Heart right ventricle (tissue), 16 donors: ENCODE results near the gene NEDD9. TPM values are rescaled to one million over a fixed set of nuclear protein-coding genes. Genes with fewer than 3 reads are reported as not detected.

Experiments used
- ATAC-seq, 8 donors: fragments of 200-7000 bp; cut with Tn5 transposase; one replicate each; pipeline ENCODE4 v1.9.1; 2020; ENCODE audit warnings: mild to moderate bottlenecking in 8 of 8, moderate library complexity in 8 of 8, moderate number of reproducible peaks in 1 of 8
- DNase-seq, 2 donors: peaks; one replicate each; pipeline ENCODE4 v3.0.0-alpha.2; 2020
- H3K27ac ChIP-seq, 10 donors: fragments of 200-600 bp; sonication (generic) in 2 of 10; one replicate each; pipeline versions ENCODE4 v1.5.0 to v1.8.0; 2020 to 2022; ENCODE audit warnings: mild to moderate bottlenecking in 3 of 10
- H3K27me3 ChIP-seq, 7 donors: fragments of 200-600 bp; one replicate each; pipeline ENCODE4 v1.8.0; 2021 to 2022; ENCODE audit warnings: mild to moderate bottlenecking in 2 of 7
- H3K36me3 ChIP-seq, 9 donors: fragments of 200-600 bp; sonication (generic) in 1 of 9; one replicate each; pipeline versions ENCODE4 v1.5.0 to v1.8.0; 2020 to 2022; ENCODE audit warnings: mild to moderate bottlenecking in 2 of 9
- H3K4me1 ChIP-seq, 9 donors: fragments of 200-600 bp; sonication (generic) in 1 of 9; one replicate each; pipeline versions ENCODE4 v1.5.0 to v1.8.0; 2020 to 2022; ENCODE audit warnings: mild to moderate bottlenecking in 4 of 9
- H3K4me3 ChIP-seq, 10 donors: fragments of 200-600 bp; sonication (generic) in 2 of 10; one replicate each; pipeline versions ENCODE4 v1.5.0 to v1.8.0; 2020 to 2022; ENCODE audit warnings: mild to moderate bottlenecking in 7 of 10, moderate library complexity in 2 of 10
- H3K9me3 ChIP-seq, 11 donors: fragments of 200-600 bp in 10 of 11; sonication (generic) in 2 of 11; one replicate each; pipeline versions ENCODE4 v1.5.0 to v1.8.0; 2013 to 2022; ENCODE audit warnings: mild to moderate bottlenecking in 2 of 11, control low read depth in 1 of 11, moderate library complexity in 1 of 11
- CTCF ChIP-seq, 9 donors: fragments of 200-600 bp; sonication (generic) in 2 of 9; IDR thresholded peaks; one replicate each; pipeline versions ENCODE4 v1.5.0 to v1.8.0; 2021 to 2022; ENCODE audit warnings: antibody characterized with exemption in 9 of 9, mild to moderate bottlenecking in 5 of 9, moderate library complexity in 1 of 9
- WGBS, 2 donors: extraction: QIAGEN DNeasy Blood & Tissue Kit; methylation state at CpG; one replicate each; pipeline ENCODE4 v1.1.7; 2013; ENCODE audit warnings: inconsistent platforms in 1 of 2; 5-methylcytosine and 5-hydroxymethylcytosine counted together
- intact Hi-C, 10 donors: fragments of 100-400 bp; cut with DNase I; formaldehyde crosslinking; loops; one replicate each; pipeline versions ENCODE4 v1.11.1 to v1.14.2; 2022
- polyA plus RNA-seq, 2 donors: library from polyadenylated mRNA; stranded (reverse); fragments of 200-250 nt; gene quantifications; one replicate each; pipeline ENCODE4 v1.2.3, GENCODE V29; 2013
- total RNA-seq, 10 donors: library from RNA; stranded (reverse); fragmentation: NEBNext Ultra II Directional in 3 of 10; extraction: Animal tissue kit (Norgen Biotek cat#: 25700) in 3 of 10; gene quantifications; one replicate each; pipeline versions ENCODE4 v1.2.1 to v1.2.4, GENCODE V29; 2021 to 2023
- donor health status: Arrhythmogenic right ventricular cardiomyopathy.
- donor health status: ischemic (EF 13 %, LVEDD 7.1; RV severe dilation, severe dysfunction).
- donor health status: healthy with polysubstance abuse.
- donor health status: DM: no; HTN: yes; CAD: no.
- donor health status: DM: no; HTN: no; CAD: no.
- donor health status: ischemic (EF 25% LVEDD 6.9; RV normal size, moderate dysfunction).
- donor health status: ischemic (EF 25% LVEDD 5.7; RV mildly dilated, moderate dysfunction).
- donor health status: healthy.
- donor health status: DM: yes; HTN: yes; CAD: no.
- donor health status: Ischemic cardiomyopathy.
- donor health status: ischemic (EF 35%, LVEDD 5.7; RV mildly dilated, moderate dysfunction).
- donor health status: nonischemic (EF 11% LVEDD 7.7; RV severe dilation, severe dysfunction).
- donor health status: DM: yes; HTN: yes; CAD: no.
- donor health status: PGD.
- donor health status: ischemic (EF 29% LVEDD 5.4; RV normal size, mild dysfunction).
- donor health status: nonischemic (EF 23%, LVEDD 6.1; RV moderate dilation, normal function).

The NEDD9 gene
- total and polyA plus RNA-seq, 12 donors = 10.8 to 34.2 (median 23.3) TPM

- Histone ChIP-seq H3K27me3 (no peaks in the 10 kb centered on the region), H3K4me3 (no peak overlapping the region), H3K27ac (peak overlapping the region in 1 of 10 donors; percentile 35), H3K9me3 (no peaks in the 10 kb centered on the region), H3K36me3 (peaks cover 0 to 76% (median 8%) of the 10 kb centered on the region in 9 donors), H3K4me1 (peaks cover 9 to 98% (median 74%) of the 10 kb centered on the region in 9 donors)
- intact Hi-C loops = no loop called here
- 83 to 89% methylated on average over 5 of the region's 5 CpGs for WGBS, 2 donors
- ATAC-seq = no peak
- no peak for TF ChIP-seq CTCF (IDR thresholded peaks at IDR 0.05)
- no peak for DNase-seq
These were observed 27.6 kb downstream of the NEDD9 start for GRCh38 chr6:11204794-11205366.

GRCh38 chr6:11204005-11204399 is 28.5 kb downstream of the NEDD9 start:
- H3K9me3 ChIP-seq = no peaks in the 10 kb centered on the region
- peaks cover 0 to 74% (median 8%) of the 10 kb centered on the region in 9 donors for H3K36me3 ChIP-seq
- no peak overlapping the region for H3K4me3 ChIP-seq
- 95 to 99% methylated on average over 4 of the region's 4 CpGs for WGBS, 2 donors
- no peak for DNase-seq
- intact Hi-C loops = no loop called here
- H3K27ac ChIP-seq = peak overlapping the region in 2 of 10 donors; percentile 3 to 66
- peaks cover 10 to 98% (median 74%) of the 10 kb centered on the region in 9 donors for H3K4me1 ChIP-seq
- no peaks in the 10 kb centered on the region for H3K27me3 ChIP-seq
- TF ChIP-seq CTCF (IDR thresholded peaks at IDR 0.05) = no peak
- no peak for ATAC-seq

GRCh38 chr6:11203306-11204004 is 29.0 kb downstream of the NEDD9 start:
- H3K9me3 ChIP-seq = no peaks in the 10 kb centered on the region
- TF ChIP-seq CTCF (IDR thresholded peaks at IDR 0.05) = no peak
- ATAC-seq = no peak
- peak overlapping the region in 6 of 10 donors; percentile 3 to 66 (median 42) for H3K27ac ChIP-seq
- H3K36me3 ChIP-seq = peaks cover 0 to 74% (median 12%) of the 10 kb centered on the region in 9 donors
- intact Hi-C loops = no loop called here
- DNase-seq = no peak
- no peaks in the 10 kb centered on the region for H3K27me3 ChIP-seq
- no peak overlapping the region for H3K4me3 ChIP-seq
- peaks cover 11 to 98% (median 71%) of the 10 kb centered on the region in 9 donors for H3K4me1 ChIP-seq
- 85 to 89% methylated on average over 6 of the region's 6 CpGs for WGBS, 2 donors

- Histone ChIP-seq H3K9me3 (no peaks in the 10 kb centered on the region), H3K4me1 (peaks cover 8 to 98% (median 72%) of the 10 kb centered on the region in 9 donors), H3K27ac (peak overlapping the region in 6 of 10 donors; percentile 16 to 66 (median 50)), H3K4me3 (no peak overlapping the region), H3K36me3 (peaks cover 0 to 73% (median 12%) of the 10 kb centered on the region in 9 donors), H3K27me3 (no peaks in the 10 kb centered on the region)
- intact Hi-C loops = no loop called here
- DNase-seq (no peak), ATAC-seq (peak in 3 of 8 donors; percentile 14 to 27 (median 23))
- WGBS, 2 donors = 52 to 62% methylated on average over 9 of the region's 9 CpGs
- no peak for TF ChIP-seq CTCF (IDR thresholded peaks at IDR 0.05)
These were observed 29.8 kb downstream of the NEDD9 start for GRCh38 chr6:11202513-11203305.
